Activated T-cell treated with anti-CD3 and anti-CD28 coated beads for 4 hours (primary cell): Measurements from ENCODE around the gene CHCHD6.

Experiments used
- DNase-seq: peaks from one replicate; pipeline ENCODE4 v3.0.0-alpha.2; 2020

The CHCHD6 gene

GRCh38 chr3:126703512-126704493 is at the start of gene CHCHD6:
TSS of gene CHCHD6 (plus strand) at chr3:126704240. CDS start at chr3:126704313, 73 bp downstream.
- peak; percentile 95 for DNase-seq

DNA sequence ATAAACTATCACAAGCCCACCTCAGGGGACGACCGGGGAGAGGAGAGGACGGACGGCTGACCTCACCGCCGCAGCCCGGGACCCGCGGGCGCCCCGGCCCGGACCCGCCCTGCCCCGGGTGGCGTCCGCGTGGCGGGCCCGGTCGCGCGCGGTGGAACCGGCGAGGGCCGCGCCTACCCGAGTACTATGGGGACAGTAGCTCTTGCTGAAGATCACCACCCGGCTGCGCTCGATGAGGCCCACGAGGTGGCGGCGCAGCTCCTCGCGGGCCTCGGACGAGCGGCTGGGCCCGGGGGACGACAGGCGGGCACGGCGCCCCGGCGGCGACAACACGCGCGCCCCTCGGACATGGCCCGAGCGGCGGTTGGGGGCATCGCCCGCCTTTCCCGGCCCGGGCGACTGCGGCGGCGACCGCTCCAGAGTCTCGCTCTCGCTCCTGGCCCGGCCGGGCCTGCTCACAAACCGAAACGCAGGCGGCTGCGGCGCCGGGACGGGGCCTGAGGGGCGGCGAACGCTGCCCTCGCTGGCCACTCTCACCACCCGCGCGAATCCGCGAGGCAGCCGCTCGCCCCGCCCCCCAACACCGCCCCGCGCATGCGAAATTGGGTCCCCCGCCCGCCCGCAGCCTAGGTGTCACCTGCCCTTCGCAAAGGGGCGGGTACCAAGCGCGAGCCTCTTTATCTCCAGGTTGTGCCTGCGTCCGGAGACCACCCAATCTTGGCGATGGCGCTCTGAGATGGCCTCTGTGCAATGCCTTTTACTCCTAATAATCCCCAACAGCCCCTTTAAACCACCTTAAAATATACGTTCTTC is 49.3 kb upstream of the CHCHD6 start, which contains the start of gene TXNRD3:
Gene TXNRD3, minus strand, starts transcription at position 554 of the 813 bp plus-strand sequence.
- DNase-seq, result peak; percentile 76

GRCh38 chr3:126655887-126656286 is 48.2 kb upstream of the CHCHD6 start:
- no peak for DNase-seq

DNA sequence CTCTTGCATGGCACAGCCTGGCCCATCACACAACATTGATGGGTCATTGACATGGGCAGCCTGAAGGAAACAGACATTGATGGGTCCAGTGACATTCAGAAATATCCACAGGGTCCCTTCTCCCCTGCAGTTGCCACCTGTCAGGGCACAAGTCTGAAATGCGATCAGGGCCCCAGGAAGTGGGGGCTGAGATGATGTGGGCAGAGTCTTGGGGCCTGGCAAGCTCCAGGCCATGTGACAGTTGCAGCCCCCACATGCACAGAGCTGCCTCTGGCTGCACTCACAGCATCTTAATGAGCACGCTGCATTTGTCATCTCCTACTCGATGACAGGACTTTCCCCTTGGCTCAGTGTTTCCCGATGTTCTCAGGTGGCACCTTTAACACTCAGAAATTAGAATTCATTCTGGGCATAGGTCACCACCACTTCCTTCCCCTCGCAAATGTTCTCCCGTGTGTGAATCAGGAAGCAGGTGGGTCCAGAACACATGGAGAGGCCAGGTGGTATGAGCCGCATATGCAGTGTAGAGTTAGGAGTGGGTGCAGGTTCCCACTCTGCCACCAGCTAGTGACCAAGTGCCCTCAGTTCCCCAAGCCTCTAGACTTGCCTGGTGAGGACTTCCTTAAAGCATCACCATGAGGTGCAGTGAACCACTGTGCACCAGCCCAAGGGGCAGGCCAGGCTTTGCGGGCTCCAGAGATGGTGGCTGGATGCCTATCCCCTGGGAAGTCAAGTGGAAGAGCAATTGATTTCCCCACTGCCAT is 47.5 kb upstream of the CHCHD6 start:
- no peak for DNase-seq

DNA sequence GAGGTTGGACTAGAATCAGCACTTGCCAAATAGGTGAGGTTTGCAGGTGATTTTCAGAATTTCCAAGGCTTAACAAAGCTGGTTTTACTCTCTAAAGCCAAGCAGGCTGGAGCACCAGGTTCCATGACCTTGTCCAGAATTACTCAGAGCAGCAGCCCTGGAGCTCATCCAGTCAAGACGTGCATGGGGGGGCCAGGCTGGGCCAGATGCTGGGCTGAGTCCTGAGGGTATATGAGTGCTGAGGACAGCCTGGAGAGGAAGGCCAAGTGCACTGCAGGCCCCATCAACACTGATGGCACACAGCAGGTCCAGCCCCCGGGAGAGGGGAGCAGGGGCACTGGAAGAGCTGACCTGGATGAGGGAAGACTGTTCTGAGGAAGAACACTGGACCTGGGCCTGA is 46.1 kb upstream of the CHCHD6 start:
- no peak for DNase-seq

GRCh38 chr3:126658584-126658983 is 45.5 kb upstream of the CHCHD6 start:
- DNase-seq, result no peak

DNA sequence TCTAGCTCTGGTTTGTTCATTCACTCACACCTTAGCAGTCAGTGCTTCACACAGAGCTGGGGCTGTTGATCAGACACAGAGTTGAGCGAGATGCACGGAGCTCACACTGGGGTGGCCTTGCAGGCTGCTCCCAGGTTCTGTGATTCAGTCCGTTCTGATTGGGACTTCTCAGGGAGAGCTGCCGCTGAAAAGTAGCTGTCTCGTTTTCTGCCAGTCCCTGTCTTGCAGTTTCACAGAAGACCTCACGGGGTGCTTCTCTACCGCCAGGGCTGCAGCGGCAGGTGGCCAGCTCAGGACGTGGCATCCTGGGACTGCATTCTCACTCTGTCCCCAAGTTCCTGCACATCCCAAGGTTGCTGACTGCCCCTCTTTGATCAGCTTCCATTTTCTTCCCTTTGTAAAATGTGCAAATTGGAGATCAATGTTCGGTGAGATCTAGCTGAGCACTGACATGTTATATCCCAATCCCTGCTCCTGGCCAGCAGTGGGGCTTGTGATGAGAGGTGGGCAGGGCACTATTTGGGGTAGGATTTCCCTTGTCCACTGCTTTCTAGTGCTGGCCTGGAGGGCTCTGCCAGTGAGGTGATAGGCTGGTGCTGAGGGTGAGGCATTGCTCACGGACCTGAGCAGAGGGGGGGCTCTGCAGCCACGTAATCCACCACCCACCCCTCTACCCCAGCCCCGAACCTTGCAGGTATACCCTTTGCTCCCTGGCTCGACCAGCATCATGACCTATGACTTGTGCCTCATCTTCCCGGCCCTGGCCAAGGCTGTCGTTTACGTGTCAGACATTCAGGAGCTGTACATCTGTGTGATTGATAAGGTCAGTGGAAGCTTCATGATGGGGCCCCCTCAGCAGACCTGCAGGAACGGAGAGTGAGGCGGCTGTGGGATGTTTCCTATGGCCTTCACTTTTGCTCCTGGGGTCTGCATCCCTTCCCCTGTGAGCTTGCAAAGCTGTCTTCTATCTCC is 43.8 kb upstream of the CHCHD6 start:
- no peak for DNase-seq

GRCh38 chr3:126661532-126662364 is 42.3 kb upstream of the CHCHD6 start:
- no peak for DNase-seq

DNA sequence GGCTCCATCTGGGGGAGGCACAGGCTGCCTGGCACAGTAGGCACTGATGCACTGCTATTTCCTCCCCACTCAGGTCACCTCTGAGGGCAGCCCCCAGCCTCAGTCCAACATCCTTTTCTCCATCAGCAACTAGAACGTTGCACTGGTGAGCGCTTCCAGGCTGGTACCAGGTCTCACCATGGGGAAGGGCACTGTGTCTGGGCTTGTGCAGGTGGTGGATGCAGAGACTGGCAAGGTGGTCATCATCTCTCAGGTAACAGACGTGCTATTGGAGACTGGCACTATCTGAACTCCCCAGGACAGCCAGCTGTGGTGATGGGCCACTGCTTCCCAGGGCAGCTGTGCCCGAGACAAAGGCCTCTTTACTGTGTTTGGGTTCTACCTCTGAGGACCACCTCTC is 40.8 kb upstream of the CHCHD6 start:
- no peak for DNase-seq

- no peak for DNase-seq
These were observed 40.3 kb upstream of the CHCHD6 start for GRCh38 chr3:126663750-126664149.

DNA sequence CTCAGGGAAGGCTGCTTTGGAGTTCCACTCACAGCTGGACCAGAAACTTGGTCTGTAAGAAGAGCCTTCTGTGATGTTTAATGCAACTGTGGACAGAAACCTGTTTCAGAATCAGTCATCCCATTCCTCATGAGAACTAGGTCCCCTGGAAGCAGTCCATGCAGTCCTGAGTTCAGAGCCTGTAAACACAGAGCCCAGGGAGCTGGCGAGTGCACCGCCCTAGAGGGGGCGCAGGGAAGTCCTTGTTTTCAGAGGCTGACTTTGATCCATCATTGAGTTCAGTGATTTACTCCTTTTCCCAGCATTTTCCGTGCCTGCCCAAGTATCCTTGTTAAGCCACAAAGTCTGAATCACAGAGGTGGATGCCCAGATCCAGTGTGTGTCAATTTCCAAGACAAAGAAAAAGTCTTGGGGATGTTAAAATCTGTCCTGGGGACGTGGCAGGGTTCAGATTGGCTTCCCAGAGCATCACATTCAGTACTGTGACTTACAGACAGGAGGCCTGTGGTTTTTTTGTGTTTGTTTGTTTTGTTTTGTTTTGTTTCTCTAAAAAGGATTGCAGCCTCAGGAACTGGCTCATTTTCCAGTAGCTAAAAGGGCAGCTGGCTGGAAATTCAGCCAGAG is 39.3 kb upstream of the CHCHD6 start:
- no peak for DNase-seq

- DNase-seq, result no peak
These were observed 38.7 kb upstream of the CHCHD6 start for GRCh38 chr3:126665221-126665936.

- DNase-seq, result no peak
These were observed 37.9 kb upstream of the CHCHD6 start for GRCh38 chr3:126665959-126666657.

DNA sequence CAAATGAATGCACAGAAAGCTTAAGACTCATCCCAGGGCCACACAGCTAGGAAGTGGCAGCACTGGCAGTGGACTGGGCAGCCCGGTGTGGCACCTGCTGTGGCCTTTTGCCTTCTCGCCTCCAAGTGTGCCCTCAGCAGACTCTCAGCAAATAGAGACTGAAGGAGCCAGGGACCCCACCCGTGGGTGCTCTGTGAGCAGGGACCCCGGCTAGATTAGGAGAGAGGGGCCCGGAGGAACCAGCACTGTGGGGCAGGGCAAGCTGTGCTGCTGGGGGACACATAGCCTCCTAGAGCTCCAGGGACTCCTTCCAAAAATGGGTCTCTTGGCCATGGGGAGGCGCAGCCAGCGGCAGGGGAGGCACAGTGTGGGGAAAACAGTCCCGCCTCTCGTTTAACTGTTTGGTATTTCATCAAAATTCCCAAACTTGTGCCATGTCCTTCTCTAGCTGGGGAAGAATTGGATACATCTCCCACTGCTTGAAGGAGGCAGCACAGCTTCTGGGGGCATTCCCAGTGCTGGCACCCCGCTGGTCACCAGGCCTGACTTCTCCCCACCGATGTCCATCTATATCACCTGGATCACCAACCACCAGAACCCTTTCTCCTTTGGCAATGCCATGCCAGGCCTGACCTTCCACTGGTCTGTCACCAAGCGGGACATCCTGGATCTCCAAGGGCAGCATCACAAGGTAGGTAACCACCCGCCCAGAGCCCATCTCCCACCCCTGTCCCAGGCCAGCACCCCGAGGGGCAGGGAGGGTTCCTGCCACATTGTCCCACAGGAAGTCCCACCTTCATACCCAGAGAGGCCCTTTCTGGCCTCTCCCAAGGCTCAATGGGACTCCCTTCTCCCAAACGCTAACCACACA is 37.1 kb upstream of the CHCHD6 start:
- DNase-seq, result no peak

- no peak for DNase-seq
These were observed 36.2 kb upstream of the CHCHD6 start for GRCh38 chr3:126667631-126668449.

- no peak for DNase-seq
These were observed 35.3 kb upstream of the CHCHD6 start for GRCh38 chr3:126668450-126669401.
